Central memory CD8-positive, alpha-beta T cell (primary cell): Measurements from ENCODE around the gene NCAPG2.
"Not testable (repeated sequence)": the region's sequence is repeated elsewhere in the genome, so short reads cannot be mapped to it uniquely, and the experiment has no call there.

Experiments
- ATAC-seq: fragments of 150-1000 bp; cut with Tn5 transposase; replicated peaks from 2 replicates; pipeline ENCODE4 v1.10.0; 2022; ENCODE audit warnings: mild to moderate bottlenecking, moderate FRiP score, moderate number of reproducible peaks; ENCODE audit not compliant: poor library complexity, severe bottlenecking; ENCODE audit errors: extremely low read depth
- DNase-seq, 2 donors: peaks; one replicate each; pipeline ENCODE4 v3.0.0; 2021; ENCODE audit warnings: low spot score in 2 of 2
- H3K27ac Mint-ChIP-seq: one replicate; pipeline ENCODE4 v1.8.0; 2022; ENCODE audit warnings: low read depth, mild to moderate bottlenecking, moderate library complexity, mixed read lengths
- H3K27me3 Mint-ChIP-seq: one replicate; pipeline ENCODE4 v1.8.0; 2022; ENCODE audit warnings: mixed read lengths
- H3K36me3 Mint-ChIP-seq: one replicate; pipeline ENCODE4 v1.8.0; 2022; ENCODE audit warnings: mild to moderate bottlenecking, moderate library complexity, mixed read lengths; ENCODE audit not compliant: insufficient read depth
- H3K4me1 Mint-ChIP-seq: one replicate; pipeline ENCODE4 v1.8.0; 2022; ENCODE audit warnings: mixed read lengths
- H3K4me3 Mint-ChIP-seq: one replicate; pipeline ENCODE4 v1.8.0; 2022; ENCODE audit warnings: mild to moderate bottlenecking, moderate library complexity, mixed read lengths
- H3K9me3 Mint-ChIP-seq: one replicate; pipeline ENCODE4 v1.8.0; 2022; ENCODE audit warnings: mixed read lengths

Gene NCAPG2

DNA sequence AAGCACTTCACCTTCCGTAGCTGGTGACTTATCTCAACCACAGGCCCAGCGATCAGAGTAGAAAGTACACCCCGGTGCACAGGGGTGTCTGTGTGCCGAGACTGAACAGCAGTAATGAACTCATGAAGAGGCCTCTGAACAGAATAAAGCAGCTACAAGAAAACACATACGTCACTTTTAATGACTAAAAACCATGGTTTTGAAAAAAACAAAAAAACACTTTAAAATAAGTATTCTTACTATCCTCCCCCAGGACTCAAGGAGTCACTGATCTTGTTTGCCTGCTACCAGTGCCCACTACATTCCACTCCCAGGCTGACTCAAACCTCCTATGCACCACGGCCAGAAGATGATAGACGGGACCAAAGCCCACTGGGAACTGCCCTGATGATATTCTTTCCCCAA, 53.8 kb downstream of the NCAPG2 start:
- Mint-ChIP-seq H3K4me3 (no peak overlapping the region), H3K36me3 (peaks cover 16% of the 10 kb centered on the region), H3K27me3 (no peaks in the 10 kb centered on the region), H3K9me3 (no peaks in the 10 kb centered on the region), H3K27ac (no peak overlapping the region), H3K4me1 (peaks cover 3% of the 10 kb centered on the region)
- DNase-seq (no peak), ATAC-seq (no peak)

- H3K4me1 Mint-ChIP-seq = no peaks in the 10 kb centered on the region
- H3K4me3 Mint-ChIP-seq = no peak overlapping the region
- H3K27me3 Mint-ChIP-seq = no peaks in the 10 kb centered on the region
- no peaks in the 10 kb centered on the region for H3K9me3 Mint-ChIP-seq
- no peak for DNase-seq
- H3K27ac Mint-ChIP-seq = no peak overlapping the region
- peaks cover 20% of the 10 kb centered on the region for H3K36me3 Mint-ChIP-seq
- no peak for ATAC-seq
These were observed 55.3 kb downstream of the NCAPG2 start for GRCh38 chr7:158649279-158649678.

- no peak overlapping the region for H3K4me3 Mint-ChIP-seq
These were observed 55.8 kb downstream of the NCAPG2 start for GRCh38 chr7:158648787-158649186.

GRCh38 chr7:158648168-158648567, 56.4 kb downstream of the NCAPG2 start:
- DNase-seq = no peak
- no peak overlapping the region for H3K4me3 Mint-ChIP-seq
- H3K27ac Mint-ChIP-seq = no peak overlapping the region
- peaks cover 20% of the 10 kb centered on the region for H3K36me3 Mint-ChIP-seq
- no peaks in the 10 kb centered on the region for H3K4me1 Mint-ChIP-seq
- H3K27me3 Mint-ChIP-seq = no peaks in the 10 kb centered on the region
- ATAC-seq = no peak
- H3K9me3 Mint-ChIP-seq = no peaks in the 10 kb centered on the region

More at GRCh38 chr7:158648787-158649186, 55.8 kb downstream of the NCAPG2 start:
- H3K27me3 Mint-ChIP-seq = no peaks in the 10 kb centered on the region
- ATAC-seq (no peak), DNase-seq (no peak)
- no peaks in the 10 kb centered on the region for H3K9me3 Mint-ChIP-seq
- no peaks in the 10 kb centered on the region for H3K4me1 Mint-ChIP-seq
- peaks cover 20% of the 10 kb centered on the region for H3K36me3 Mint-ChIP-seq
- H3K27ac Mint-ChIP-seq = no peak overlapping the region

DNA sequence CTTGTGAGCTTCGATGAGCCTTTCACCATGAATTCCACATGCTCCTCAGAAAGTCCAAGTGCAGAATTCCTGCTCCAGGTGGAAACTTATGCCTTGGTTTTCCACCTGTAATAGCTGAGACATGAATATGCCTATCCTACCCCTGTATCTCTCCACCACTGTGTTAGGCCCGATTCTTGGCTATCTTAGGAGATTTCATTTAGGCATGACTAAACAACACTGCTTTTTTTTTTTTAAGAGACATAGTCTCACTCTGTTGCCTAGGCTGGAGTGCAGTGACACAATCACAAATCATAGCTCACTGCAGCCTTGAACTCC, 57.2 kb downstream of the NCAPG2 start:
- H3K4me1 Mint-ChIP-seq = no peaks in the 10 kb centered on the region
- H3K4me3 Mint-ChIP-seq = no peak overlapping the region
- H3K27ac Mint-ChIP-seq = no peak overlapping the region
- no peak for DNase-seq
- H3K36me3 Mint-ChIP-seq = peaks cover 22% of the 10 kb centered on the region
- ATAC-seq = no peak
- no peaks in the 10 kb centered on the region for H3K9me3 Mint-ChIP-seq
- H3K27me3 Mint-ChIP-seq = no peaks in the 10 kb centered on the region

GRCh38 chr7:158646766-158647474, 57.7 kb downstream of the NCAPG2 start:
- no peak for DNase-seq
- H3K4me3 Mint-ChIP-seq = no peak overlapping the region
- no peak for ATAC-seq
- no peaks in the 10 kb centered on the region for H3K27me3 Mint-ChIP-seq
- no peak overlapping the region for H3K27ac Mint-ChIP-seq
- no peaks in the 10 kb centered on the region for H3K4me1 Mint-ChIP-seq
- H3K9me3 Mint-ChIP-seq = no peaks in the 10 kb centered on the region
- peaks cover 25% of the 10 kb centered on the region for H3K36me3 Mint-ChIP-seq

DNA sequence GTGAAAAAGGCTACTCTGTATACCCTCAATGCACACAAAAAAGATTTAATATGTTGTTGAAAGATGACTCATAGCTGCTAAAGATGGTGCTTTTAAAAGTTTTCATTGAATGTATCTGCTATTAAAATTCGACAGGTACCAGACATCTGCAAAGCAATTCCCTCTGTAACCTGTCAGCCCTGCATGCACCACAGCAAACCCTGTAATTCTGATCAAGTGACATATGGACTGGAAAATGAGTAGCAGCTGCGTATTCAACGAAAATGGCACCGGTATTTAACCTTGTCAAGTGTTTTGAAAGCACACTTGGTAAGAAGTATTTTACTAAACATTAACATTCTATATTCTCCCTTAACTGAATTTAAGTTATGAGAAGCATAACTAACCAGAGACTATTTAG, 58.8 kb downstream of the NCAPG2 start:
- H3K4me3 Mint-ChIP-seq = no peak overlapping the region
- H3K27ac Mint-ChIP-seq = no peak overlapping the region
- no peaks in the 10 kb centered on the region for H3K4me1 Mint-ChIP-seq
- H3K27me3 Mint-ChIP-seq = no peaks in the 10 kb centered on the region
- H3K36me3 Mint-ChIP-seq = peaks cover 25% of the 10 kb centered on the region
- H3K9me3 Mint-ChIP-seq = no peaks in the 10 kb centered on the region
- ATAC-seq = no peak
- no peak for DNase-seq

- Mint-ChIP-seq H3K4me1 (no peaks in the 10 kb centered on the region), H3K36me3 (peaks cover 22% of the 10 kb centered on the region), H3K9me3 (no peaks in the 10 kb centered on the region), H3K27ac (no peak overlapping the region), H3K27me3 (no peaks in the 10 kb centered on the region), H3K4me3 (no peak overlapping the region)
- ATAC-seq (no peak), DNase-seq (no peak)
These were observed 62.5 kb downstream of the NCAPG2 start for GRCh38 chr7:158642149-158642548.

DNA sequence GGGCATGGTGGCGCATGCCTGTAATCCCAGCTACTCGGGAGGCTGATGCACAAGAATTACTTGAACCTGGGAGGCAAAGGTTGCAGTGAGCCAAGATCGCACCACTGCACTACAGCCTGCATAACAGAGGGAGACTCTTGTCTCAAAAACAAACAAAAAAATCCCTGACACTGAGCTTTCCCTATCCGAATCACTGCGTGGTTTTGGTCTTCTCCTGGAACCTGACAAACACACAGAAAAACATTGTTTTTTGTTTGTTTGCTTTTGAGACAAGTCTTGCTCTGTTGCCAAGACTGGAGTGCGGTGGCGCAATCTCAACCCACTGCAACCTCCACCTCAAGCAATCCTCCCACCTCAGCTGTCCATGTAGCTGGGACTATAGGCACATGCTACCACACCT, 66.6 kb downstream of the NCAPG2 start:
- no peak for ATAC-seq
- Mint-ChIP-seq H3K27me3 (no peaks in the 10 kb centered on the region), H3K4me1 (no peaks in the 10 kb centered on the region), H3K36me3 (peaks cover 11% of the 10 kb centered on the region), H3K4me3 (no peak overlapping the region), H3K9me3 (no peaks in the 10 kb centered on the region), H3K27ac (no peak overlapping the region)
- DNase-seq = no peak

DNA sequence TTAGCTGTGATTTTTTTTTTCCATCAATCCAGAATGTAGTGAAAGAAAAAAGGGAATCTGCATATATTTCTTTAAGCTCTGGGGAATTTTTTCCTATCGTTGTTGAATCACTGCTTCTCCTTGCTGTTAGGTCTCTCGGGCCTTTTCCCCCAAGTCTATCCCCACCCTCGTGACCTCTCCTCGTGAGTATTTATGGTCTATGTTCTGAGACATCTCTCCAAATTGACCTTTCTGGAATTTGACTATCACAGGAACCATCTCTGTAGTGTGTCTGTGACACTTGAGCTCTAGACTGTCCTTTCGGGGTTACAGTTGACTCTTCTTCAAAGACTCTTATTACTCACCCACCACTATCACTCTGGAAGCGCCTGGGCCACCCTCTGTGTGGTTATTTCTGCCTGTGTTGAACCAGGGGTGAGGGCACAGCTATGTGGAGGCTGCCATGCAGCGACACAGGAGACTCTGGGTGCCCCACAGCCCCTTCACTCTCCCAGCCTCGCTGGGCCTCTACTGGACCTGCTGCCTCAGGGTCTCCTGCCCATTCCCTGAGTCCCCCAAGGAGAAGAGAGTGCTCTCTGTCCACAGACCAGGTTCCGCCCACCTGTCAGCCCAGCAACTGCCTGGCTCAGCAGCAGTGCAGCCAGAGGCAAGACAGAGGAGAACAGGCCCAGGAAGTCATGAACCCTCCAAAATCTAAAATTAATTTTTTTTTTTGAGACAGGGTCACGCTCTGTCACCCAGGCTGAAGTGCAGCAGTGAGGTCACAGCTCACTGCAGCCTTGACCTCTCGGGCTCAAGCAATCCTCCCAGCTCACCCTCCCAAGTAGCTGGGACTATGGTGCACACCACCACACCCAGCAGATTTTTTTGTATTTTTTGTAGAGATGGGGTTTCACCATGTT, 71.3 kb downstream of the NCAPG2 start:
- H3K36me3 Mint-ChIP-seq = peaks cover 2% of the 10 kb centered on the region
- DNase-seq (no peak), ATAC-seq (no peak)
- no peaks in the 10 kb centered on the region for H3K9me3 Mint-ChIP-seq
- H3K27ac Mint-ChIP-seq = no peak overlapping the region
- H3K27me3 Mint-ChIP-seq = no peaks in the 10 kb centered on the region
- no peak overlapping the region for H3K4me3 Mint-ChIP-seq
- no peaks in the 10 kb centered on the region for H3K4me1 Mint-ChIP-seq

- peak overlapping the region; percentile 30 for H3K27ac Mint-ChIP-seq
- H3K4me3 Mint-ChIP-seq = no peak overlapping the region
- H3K4me1 Mint-ChIP-seq = no peaks in the 10 kb centered on the region
- no peaks in the 10 kb centered on the region for H3K27me3 Mint-ChIP-seq
- ATAC-seq = no peak
- no peaks in the 10 kb centered on the region for H3K9me3 Mint-ChIP-seq
- peaks cover 2% of the 10 kb centered on the region for H3K36me3 Mint-ChIP-seq
- no peak for DNase-seq
These were observed 72.9 kb downstream of the NCAPG2 start for GRCh38 chr7:158631574-158632195.

GRCh38 chr7:158626289-158626688, 78.3 kb downstream of the NCAPG2 start:
- H3K27me3 Mint-ChIP-seq, H3K36me3 Mint-ChIP-seq: not testable (repeated sequence)

DNA sequence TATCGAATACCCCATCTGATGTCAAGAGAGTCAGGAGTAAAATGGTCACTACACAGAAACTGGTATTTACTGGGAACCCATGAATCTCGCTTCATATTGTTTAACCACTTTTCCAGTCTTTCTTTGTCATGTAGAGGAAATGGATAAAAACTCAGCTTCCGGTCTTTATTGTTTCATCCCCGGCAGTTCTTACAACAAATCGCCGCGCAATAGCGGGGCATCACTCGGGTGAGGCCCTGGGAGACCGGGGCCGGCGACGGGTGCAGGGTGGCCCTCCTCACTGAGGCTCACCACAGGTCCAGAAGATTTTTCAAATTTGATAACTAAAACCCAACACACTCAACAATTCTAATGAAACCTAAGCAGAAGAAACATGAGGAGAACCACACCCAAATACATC, 81.4 kb downstream of the NCAPG2 start:
- Mint-ChIP-seq H3K9me3 (no peaks in the 10 kb centered on the region), H3K4me3 (no peak overlapping the region), H3K27ac (no peak overlapping the region), H3K36me3 (peaks cover 7% of the 10 kb centered on the region), H3K27me3 (no peaks in the 10 kb centered on the region), H3K4me1 (no peaks in the 10 kb centered on the region)
- DNase-seq (no peak), ATAC-seq (no peak)

More at GRCh38 chr7:158626289-158626688, 78.3 kb downstream of the NCAPG2 start:
- not testable (repeated sequence) for ATAC-seq, DNase-seq, H3K4me3 Mint-ChIP-seq, H3K4me1 Mint-ChIP-seq, H3K9me3 Mint-ChIP-seq, H3K27ac Mint-ChIP-seq
